ENCODE data around the gene TAF1B.
"Not testable (repeated sequence)": the region's sequence is repeated elsewhere in the genome, so short reads cannot be mapped to it uniquely, and the experiment has no call there.

The TAF1B gene

GRCh38 chr2:9884436-9884835 lies 41.2 kb downstream of the TAF1B start:
- DNase-seq (ENCODE audit: low spot score): no peak

GRCh38 chr2:9885036-9885684 lies 41.9 kb downstream of the TAF1B start:
- DNase-seq (ENCODE audit: low spot score): no peak

- DNase-seq (ENCODE audit: low spot score): no peak
Measured at GRCh38 chr2:9887513-9887912, 44.2 kb downstream of the TAF1B start.

- no peak for DNase-seq (ENCODE audit: low spot score)
Measured at GRCh38 chr2:9889812-9890261, 46.6 kb downstream of the TAF1B start.

GRCh38 chr2:9892236-9892635 lies 49.0 kb downstream of the TAF1B start:
- DNase-seq (ENCODE audit: low spot score): no peak

- DNase-seq (ENCODE audit: low spot score): no peak
Measured at GRCh38 chr2:9895669-9896590, 52.7 kb downstream of the TAF1B start.

GRCh38 chr2:9897331-9897737 lies 54.1 kb downstream of the TAF1B start:
- DNase-seq (ENCODE audit: low spot score): peak; percentile 14

- no peak for DNase-seq (ENCODE audit: low spot score)
Measured at GRCh38 chr2:9897846-9898245, 54.6 kb downstream of the TAF1B start.

GRCh38 chr2:9905413-9905812 lies 62.1 kb downstream of the TAF1B start:
- no peak for DNase-seq (ENCODE audit: low spot score)

GRCh38 chr2:9907402-9907801 lies 64.1 kb downstream of the TAF1B start:
- DNase-seq (ENCODE audit: low spot score): no peak

GRCh38 chr2:9908639-9909038 lies 65.4 kb downstream of the TAF1B start:
- DNase-seq (ENCODE audit: low spot score): no peak

- no peak for DNase-seq (ENCODE audit: low spot score)
Measured at GRCh38 chr2:9909106-9909505, 65.8 kb downstream of the TAF1B start.

GRCh38 chr2:9910699-9911098 lies 67.4 kb downstream of the TAF1B start:
- DNase-seq (ENCODE audit: low spot score): no peak

- no peak for DNase-seq (ENCODE audit: low spot score)
Measured at GRCh38 chr2:9912468-9912867, 69.2 kb downstream of the TAF1B start.

- DNase-seq (ENCODE audit: low spot score): no peak
Measured at GRCh38 chr2:9914384-9915065, 71.3 kb downstream of the TAF1B start.

- DNase-seq (ENCODE audit: low spot score): no peak
Measured at GRCh38 chr2:9918275-9918674, 75.0 kb downstream of the TAF1B start.

- DNase-seq (ENCODE audit: low spot score): no peak
Measured at GRCh38 chr2:9919512-9919911, 76.2 kb downstream of the TAF1B start.

- DNase-seq (ENCODE audit: low spot score): not testable (repeated sequence)
Measured at GRCh38 chr2:9927020-9927419, 83.7 kb downstream of the TAF1B start.

GRCh38 chr2:9937258-9937657 lies 94.0 kb downstream of the TAF1B start:
- no peak for DNase-seq (ENCODE audit: low spot score)

GRCh38 chr2:9937968-9938367 lies 94.7 kb downstream of the TAF1B start:
- DNase-seq (ENCODE audit: low spot score): no peak

GRCh38 chr2:9939587-9940485 lies 96.6 kb downstream of the TAF1B start:
- no peak for DNase-seq (ENCODE audit: low spot score)
